SU-DHL-6 (cell line): ENCODE measurements around the gene ARL6IP5.

Experiments
- H2AFZ ChIP-seq: fragments of 200-600 bp; sonication (generic); 2 replicates; pipeline ENCODE4 v1.6.1; 2014; ENCODE audit warnings: low read depth, mild to moderate bottlenecking, moderate library complexity, mixed read lengths, antibody characterized with exemption, low read length; ENCODE audit not compliant: severe bottlenecking
- H3F3A ChIP-seq: fragments of 200-600 bp; shearing (Covaris generic); 2 replicates; pipeline ENCODE4 v1.6.0; 2016; ENCODE audit warnings: antibody characterized with exemption, mild to moderate bottlenecking; ENCODE audit not compliant: insufficient read depth
- H3K27ac ChIP-seq: fragments of 200-600 bp; sonication (generic); 2 replicates; pipeline ENCODE4 v1.5.1; 2016; ENCODE audit warnings: low read depth, mild to moderate bottlenecking, low read length, moderate library complexity, mixed read lengths
- H3K27me3 ChIP-seq: fragments of 200-600 bp; sonication (generic), shearing (Covaris generic); 2 replicates; pipeline ENCODE4 v1.6.0; 2014; ENCODE audit warnings: mild to moderate bottlenecking, low read length
- H3K36me3 ChIP-seq: fragments of 200-600 bp; sonication (generic); 2 replicates; pipeline ENCODE4 v1.6.1; 2014; ENCODE audit warnings: mild to moderate bottlenecking, low read length, mixed read lengths
- H3K4me2 ChIP-seq: fragments of 300-600, 200-600 bp; shearing (Covaris generic), sonication (generic); 2 replicates; pipeline ENCODE4 v1.6.0; 2014; ENCODE audit warnings: low read length, low read depth, mild to moderate bottlenecking; ENCODE audit not compliant: poor library complexity, severe bottlenecking
- H3K4me3 ChIP-seq: fragments of 200-600 bp; sonication (generic); 2 replicates; pipeline ENCODE4 v1.5.1; 2014; ENCODE audit warnings: antibody characterized with exemption, low read length, mild to moderate bottlenecking, mixed read lengths; ENCODE audit not compliant: insufficient read depth, poor library complexity, severe bottlenecking
- H3K79me2 ChIP-seq: fragments of 200-600 bp; sonication (generic); 2 replicates; pipeline ENCODE4 v1.6.1; 2014; ENCODE audit warnings: mild to moderate bottlenecking, low read length, moderate library complexity; ENCODE audit not compliant: insufficient read depth
- H3K9ac ChIP-seq: fragments of 200-600 bp; sonication (generic); 2 replicates; pipeline ENCODE4 v1.7.0; 2014; ENCODE audit warnings: mild to moderate bottlenecking, low read length
- H3K9me2 ChIP-seq: fragments of 200-600 bp; sonication (generic); replicated peaks from 2 replicates; pipeline ENCODE4 v1.6.1; 2014; ENCODE audit warnings: low read length; ENCODE audit not compliant: insufficient read depth
- H3K9me3 ChIP-seq: fragments of 200-600 bp; sonication (generic); 2 replicates; pipeline ENCODE4 v1.6.1; 2014; ENCODE audit warnings: low read length, mixed read lengths; ENCODE audit not compliant: insufficient read depth
- H4K20me1 ChIP-seq: fragments of 200-600 bp; sonication (generic); 2 replicates; pipeline ENCODE4 v1.6.1; 2014; ENCODE audit warnings: low read depth, mild to moderate bottlenecking, antibody characterized with exemption, low read length, moderate library complexity, mixed read lengths
- CTCF ChIP-seq: fragments of 200-600 bp; sonication (generic); IDR thresholded peaks from one replicate; pipeline ENCODE4 v1.5.1; 2017; ENCODE audit warnings: antibody characterized with exemption, mild to moderate bottlenecking, low read length, moderate library complexity; ENCODE audit not compliant: insufficient read depth, poor library complexity, severe bottlenecking
- EZH2phosphoT487 ChIP-seq: fragments of 200-600 bp; sonication (generic), shearing (Covaris generic); conservative IDR thresholded peaks from 2 replicates; pipeline ENCODE4 v1.6.1; 2018; ENCODE audit warnings: mild to moderate bottlenecking, antibody characterized with exemption, low read length, moderate library complexity, mixed read lengths

The ARL6IP5 gene

GRCh38 chr3:69084326-69085167, at the start of gene ARL6IP5:
ARL6IP5 (plus strand) TSS chr3:69084937; CDS start chr3:69085048, 111 bp downstream.
- Histone ChIP-seq H3K27ac (peak within 1 kb of the TSS; percentile 92), H3K79me2 (peaks cover 41% of the 10 kb centered on the region), H3K9me2 (no peaks in the 10 kb centered on the region), H3K4me3 (peak within 1 kb of the TSS; percentile 81), H3K27me3 (no peaks in the 10 kb centered on the region), H3F3A (peaks cover 40% of the 10 kb centered on the region), H3K4me2 (peak within 1 kb of the TSS; percentile 80), H4K20me1 (no peaks in the 10 kb centered on the region), H2AFZ (peak within 1 kb of the TSS; percentile 43), H3K9me3 (no peaks in the 10 kb centered on the region), H3K9ac (peak within 1 kb of the TSS; percentile 71), H3K36me3 (no peaks in the 10 kb centered on the region)
- TF ChIP-seq CTCF (no peak), EZH2phosphoT487 (no peak)

- H3K27me3 ChIP-seq: no peaks in the 10 kb centered on the region
- H3K9ac ChIP-seq: no peak overlapping the region
- H2AFZ ChIP-seq: no peak overlapping the region
- H3K79me2 ChIP-seq: peaks cover 21% of the 10 kb centered on the region
- H3K4me3 ChIP-seq: no peak overlapping the region
- TF ChIP-seq CTCF: no peak
- no peak for TF ChIP-seq EZH2phosphoT487
- H4K20me1 ChIP-seq: no peaks in the 10 kb centered on the region
- H3K4me2 ChIP-seq: no peak overlapping the region
- no peaks in the 10 kb centered on the region for H3K9me2 ChIP-seq
- no peak overlapping the region for H3K27ac ChIP-seq
- no peaks in the 10 kb centered on the region for H3K9me3 ChIP-seq
- H3F3A ChIP-seq: no peaks in the 10 kb centered on the region; the same call in 1 of the 2 replicates
- peaks cover 49% of the 10 kb centered on the region for H3K36me3 ChIP-seq
Observed at GRCh38 chr3:69044608-69045007, 40.1 kb upstream of the ARL6IP5 start.

DNA sequence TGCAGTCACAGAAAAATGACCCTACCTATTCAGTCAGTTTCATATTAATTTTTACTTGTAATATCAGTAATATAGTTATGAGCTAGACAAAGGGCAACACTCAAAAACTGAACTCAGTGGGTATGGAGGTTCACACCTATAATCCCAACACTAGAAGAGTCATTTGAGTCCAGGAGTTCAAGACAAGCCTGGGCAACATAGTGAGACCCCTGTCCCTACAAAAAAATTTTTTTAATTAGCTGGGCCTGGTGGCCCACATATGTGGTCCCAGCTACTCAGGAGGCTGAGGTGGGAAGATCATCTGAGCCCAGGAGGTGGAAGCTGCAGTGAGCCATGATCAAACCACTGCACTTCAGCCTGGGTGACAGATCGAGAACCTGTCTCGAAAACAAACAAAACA, 35.7 kb upstream of the ARL6IP5 start:
- Histone ChIP-seq H2AFZ (no peak overlapping the region), H3K4me3 (no peak overlapping the region), H4K20me1 (no peaks in the 10 kb centered on the region), H3K79me2 (peaks cover 45% of the 10 kb centered on the region), H3K9me3 (no peaks in the 10 kb centered on the region), H3K36me3 (peaks cover 21% of the 10 kb centered on the region), H3K4me2 (peak overlapping the region; percentile 98), H3K27me3 (no peaks in the 10 kb centered on the region), H3F3A (peaks cover 15% of the 10 kb centered on the region), H3K27ac (no peak overlapping the region), H3K9me2 (no peaks in the 10 kb centered on the region), H3K9ac (no peak overlapping the region)
- TF ChIP-seq EZH2phosphoT487: no peak
- TF ChIP-seq CTCF: no peak
